Amygdala (tissue), 56 donors: ENCODE measurements around the gene ACOXL.

Source experiments
- DNase-seq, 56 donors: peaks; one replicate each; lab custom pipeline; 2025; lab: John Stamatoyannopoulos, UW

Gene ACOXL

GRCh38 chr2:111045771-111046444 is 313.5 kb downstream of the ACOXL start:
- DNase-seq, result no peak

GRCh38 chr2:111046670-111047069 is 314.3 kb downstream of the ACOXL start:
- DNase-seq, result no peak

- peak in 2 of 56 donors; percentile 4 to 6 for DNase-seq
Observed at GRCh38 chr2:111048856-111049768, 316.7 kb downstream of the ACOXL start.

GRCh38 chr2:111049792-111050640 is 317.6 kb downstream of the ACOXL start:
- DNase-seq, result no peak

GRCh38 chr2:111050701-111051376 is 318.5 kb downstream of the ACOXL start:
- no peak for DNase-seq

- no peak for DNase-seq
Observed at GRCh38 chr2:111052621-111053020, 320.2 kb downstream of the ACOXL start.

- no peak for DNase-seq
Observed at GRCh38 chr2:111053266-111053665, 320.9 kb downstream of the ACOXL start.

GRCh38 chr2:111053825-111054515 is 321.6 kb downstream of the ACOXL start:
- DNase-seq, result no peak

- DNase-seq, result no peak
Observed at GRCh38 chr2:111054791-111055691, 322.7 kb downstream of the ACOXL start.

GRCh38 chr2:111055735-111056134 is 323.4 kb downstream of the ACOXL start:
- no peak for DNase-seq

GRCh38 chr2:111057045-111057444 is 324.7 kb downstream of the ACOXL start:
- DNase-seq, result no peak

- peak in 1 of 56 donors; percentile 6 for DNase-seq
Observed at GRCh38 chr2:111057721-111058120, 325.3 kb downstream of the ACOXL start.

GRCh38 chr2:111058264-111058663 is 325.9 kb downstream of the ACOXL start:
- DNase-seq, result no peak

GRCh38 chr2:111061191-111061590 is 328.8 kb downstream of the ACOXL start:
- DNase-seq, result no peak

GRCh38 chr2:111062417-111062816 is 330.0 kb downstream of the ACOXL start:
- DNase-seq, result no peak

GRCh38 chr2:111066062-111066593 is 333.8 kb downstream of the ACOXL start:
- DNase-seq, result no peak

GRCh38 chr2:111068435-111069058 is 336.2 kb downstream of the ACOXL start:
- DNase-seq, result no peak

GRCh38 chr2:111069722-111070121 is 337.3 kb downstream of the ACOXL start:
- no peak for DNase-seq
